Testis (tissue), 3 donors: ENCODE data around the gene DLG2. TPM values are rescaled to one million over a fixed set of nuclear protein-coding genes. Genes with fewer than 3 reads are reported as not detected.

Source experiments
- DNase-seq: peaks from one replicate; pipeline ENCODE4 v3.0.0-alpha.2; 2019
- H3K27ac ChIP-seq, 2 donors: fragments of 200-600 bp; sonication (generic); one replicate each; pipeline ENCODE4 v1.5.1; 2019
- H3K27me3 ChIP-seq: fragments of 200-600 bp; sonication (generic); one replicate; pipeline ENCODE4 v1.5.1; 2019
- H3K36me3 ChIP-seq: fragments of 200-600 bp; sonication (generic); one replicate; pipeline ENCODE4 v1.5.1; 2017; ENCODE audit warnings: low read depth; ENCODE audit errors: missing control alignments
- H3K4me1 ChIP-seq: fragments of 200-600 bp; sonication (generic); one replicate; pipeline ENCODE4 v1.5.1; 2019
- H3K4me3 ChIP-seq, 2 donors: fragments of 200-600 bp; sonication (generic); one replicate each; pipeline ENCODE4 v1.5.1; 2017 to 2019
- H3K9me3 ChIP-seq: fragments of 200-600 bp; sonication (generic); one replicate; pipeline ENCODE4 v1.5.1; 2017
- CTCF ChIP-seq, 3 experiments: fragments of 450-650 bp in 2 of 3; fragments of 200-600 bp in 1 of 3; sonication (generic) in 1 of 3; IDR thresholded peaks; one replicate each; pipeline ENCODE4 v1.5.1; 2016 to 2019; ENCODE audit warnings: antibody characterized with exemption in 3 of 3, mild to moderate bottlenecking in 2 of 3, moderate library complexity in 1 of 3
- POLR2A ChIP-seq: fragments of 450-650 bp; IDR thresholded peaks from one replicate; pipeline ENCODE4 v1.6.1; 2017; ENCODE audit warnings: antibody characterized with exemption, mild to moderate bottlenecking, moderate library complexity
- WGBS, 2 donors: methylation state at CpG; one replicate each; pipeline ENCODE4 v1.1.5; 2018; 5-methylcytosine and 5-hydroxymethylcytosine counted together
- intact Hi-C: fragments of 100-400 bp; cut with DNase I; formaldehyde crosslinking; loops from one replicate; pipeline ENCODE4 v1.15.1; 2023; ENCODE audit warnings: low total_unique reads
- polyA plus RNA-seq: library from polyadenylated mRNA; stranded (reverse); fragments of 350-450 nt; fragmentation: Illumina TruSeq; extraction: RNeasy Lipid Tissue Mini Kit (QIAGEN cat#74804); gene quantifications from one replicate; pipeline ENCODE4 v1.2.3, GENCODE V29; 2014; ENCODE audit warnings: low read depth, low replicate concordance; ENCODE audit not compliant: insufficient read depth
- total RNA-seq, 2 donors: library from RNA; depleted of rRNA; stranded (reverse); fragments of >200 nt; gene quantifications; one replicate each; pipeline ENCODE4 v1.2.3, GENCODE V29; 2016

Gene DLG2
- total and polyA plus RNA-seq, 3 donors from 2014 or later: 13.8 to 23.0 (median 14.1) TPM

GRCh38 chr11:84194696-84195095, 1432.4 kb downstream of the DLG2 start:
- no peak for TF ChIP-seq CTCF (IDR thresholded peaks at IDR 0.05)
- no peak for TF ChIP-seq POLR2A
- DNase-seq: no peak
- H3K4me1 ChIP-seq: no peaks in the 10 kb centered on the region

GRCh38 chr11:84193706-84194105, 1433.4 kb downstream of the DLG2 start:
- no peaks in the 10 kb centered on the region for H3K27me3 ChIP-seq
- H3K27ac ChIP-seq: no peak overlapping the region
- no peaks in the 10 kb centered on the region for H3K36me3 ChIP-seq
- no peak overlapping the region for H3K4me3 ChIP-seq
- no peaks in the 10 kb centered on the region for H3K9me3 ChIP-seq
- intact Hi-C loops: no loop called here
- no peaks in the 10 kb centered on the region for H3K4me1 ChIP-seq
- TF ChIP-seq CTCF (IDR thresholded peaks at IDR 0.05): no peak
- no peak for TF ChIP-seq POLR2A
- WGBS, 2 donors: 62 to 78% methylated on average over 2 of the region's 2 CpGs
- no peak for DNase-seq

More at GRCh38 chr11:84194696-84195095, 1432.4 kb downstream of the DLG2 start:
- Histone ChIP-seq H3K36me3 (no peaks in the 10 kb centered on the region), H3K27me3 (no peaks in the 10 kb centered on the region), H3K9me3 (no peaks in the 10 kb centered on the region), H3K27ac (no peak overlapping the region), H3K4me3 (peak overlapping the region in 1 of 2 donors; percentile 27)
- 74 to 87% methylated on average over 10 to 18 of the region's 18 CpGs for WGBS, 2 donors
- intact Hi-C loops: no loop called here

GRCh38 chr11:84188521-84188920, 1438.6 kb downstream of the DLG2 start:
- H3K4me1 ChIP-seq: no peaks in the 10 kb centered on the region
- no peak overlapping the region for H3K27ac ChIP-seq
- no peaks in the 10 kb centered on the region for H3K27me3 ChIP-seq
- no peak overlapping the region for H3K4me3 ChIP-seq
- no peaks in the 10 kb centered on the region for H3K36me3 ChIP-seq
- TF ChIP-seq POLR2A: no peak
- no peak for TF ChIP-seq CTCF (IDR thresholded peaks at IDR 0.05)
- intact Hi-C loops: no loop called here
- H3K9me3 ChIP-seq: no peaks in the 10 kb centered on the region
- no peak for DNase-seq
- WGBS, 2 donors: 16 to 32% methylated on average over 1 of the region's 1 CpG

- H3K27ac ChIP-seq: no peak overlapping the region
- no peaks in the 10 kb centered on the region for H3K9me3 ChIP-seq
- TF ChIP-seq CTCF (IDR thresholded peaks at IDR 0.05) (no peak), POLR2A (no peak)
- no peaks in the 10 kb centered on the region for H3K27me3 ChIP-seq
- no peak overlapping the region for H3K4me3 ChIP-seq
- no peaks in the 10 kb centered on the region for H3K36me3 ChIP-seq
- H3K4me1 ChIP-seq: no peaks in the 10 kb centered on the region
- no peak for DNase-seq
- intact Hi-C loops: no loop called here
These were observed 1454.1 kb downstream of the DLG2 start for GRCh38 chr11:84173078-84173477.

- Histone ChIP-seq H3K27me3 (no peaks in the 10 kb centered on the region), H3K4me1 (no peaks in the 10 kb centered on the region), H3K9me3 (no peaks in the 10 kb centered on the region), H3K27ac (no peak overlapping the region), H3K36me3 (no peaks in the 10 kb centered on the region), H3K4me3 (no peak overlapping the region)
- 91 to 95% methylated on average over 2 of the region's 2 CpGs for whole genome bisulfite sequencing, 2 donors
- no peak for TF ChIP-seq CTCF (IDR thresholded peaks at IDR 0.05)
- no peak for TF ChIP-seq POLR2A
- intact Hi-C loops: no loop called here
- DNase-seq: no peak
These were observed 1462.0 kb downstream of the DLG2 start for GRCh38 chr11:84165139-84165538.
